Stimulated activated CD4-positive, alpha-beta T cell treated with anti-CD3 and anti-CD28 coated beads, TNF-alpha, amount 100 ng/mL, for 4 hours (primary cell): ENCODE results near the gene GNAQ.

ENCODE experiments used
- DNase-seq, 3 experiments: peaks; one replicate each; pipeline ENCODE4 v3.0.0-alpha.2; 2020; ENCODE audit warnings: low read depth in 3 of 3

GNAQ gene

GRCh38 chr9:77945798-77946197 lies 85.8 kb downstream of the GNAQ start:
- no peak for DNase-seq

- no peak for DNase-seq
Measured at GRCh38 chr9:77944556-77945243, 86.9 kb downstream of the GNAQ start.

- DNase-seq: no peak
Measured at GRCh38 chr9:77943057-77943456, 88.6 kb downstream of the GNAQ start.

- DNase-seq: no peak
Measured at GRCh38 chr9:77939149-77939668, 92.4 kb downstream of the GNAQ start.

GRCh38 chr9:77938163-77938562 lies 93.4 kb downstream of the GNAQ start:
- no peak for DNase-seq

GRCh38 chr9:77935974-77936373 lies 95.6 kb downstream of the GNAQ start:
- DNase-seq: no peak

GRCh38 chr9:77935211-77935610 lies 96.4 kb downstream of the GNAQ start:
- DNase-seq: no peak

- no peak for DNase-seq
Measured at GRCh38 chr9:77933976-77934375, 97.6 kb downstream of the GNAQ start.

GRCh38 chr9:77933019-77933418 lies 98.6 kb downstream of the GNAQ start:
- DNase-seq: no peak

GRCh38 chr9:77929942-77930341 lies 101.7 kb downstream of the GNAQ start:
- no peak for DNase-seq

- DNase-seq: no peak
Measured at GRCh38 chr9:77927265-77927664, 104.3 kb downstream of the GNAQ start.

GRCh38 chr9:77926371-77926878 lies 105.2 kb downstream of the GNAQ start:
- no peak for DNase-seq

- no peak for DNase-seq
Measured at GRCh38 chr9:77922591-77922990, 109.0 kb downstream of the GNAQ start.

- DNase-seq: no peak
Measured at GRCh38 chr9:77917800-77918199, 113.8 kb downstream of the GNAQ start.

GRCh38 chr9:77916820-77917219 lies 114.8 kb downstream of the GNAQ start:
- DNase-seq: no peak

- no peak for DNase-seq
Measured at GRCh38 chr9:77916410-77916819, 115.2 kb downstream of the GNAQ start.

GRCh38 chr9:77915744-77916143 lies 115.9 kb downstream of the GNAQ start:
- DNase-seq: no peak

GRCh38 chr9:77912895-77913693 lies 118.5 kb downstream of the GNAQ start:
- DNase-seq: no peak

- DNase-seq: no peak
Measured at GRCh38 chr9:77911928-77912327, 119.7 kb downstream of the GNAQ start.

GRCh38 chr9:77910194-77910621 lies 121.4 kb downstream of the GNAQ start:
- no peak for DNase-seq

GRCh38 chr9:77909306-77909705 lies 122.3 kb downstream of the GNAQ start:
- no peak for DNase-seq

GRCh38 chr9:77908293-77908692 lies 123.3 kb downstream of the GNAQ start:
- no peak for DNase-seq

GRCh38 chr9:77907585-77907984 lies 124.0 kb downstream of the GNAQ start:
- no peak for DNase-seq
